ENCODE data around the gene IBA57.

DNA sequence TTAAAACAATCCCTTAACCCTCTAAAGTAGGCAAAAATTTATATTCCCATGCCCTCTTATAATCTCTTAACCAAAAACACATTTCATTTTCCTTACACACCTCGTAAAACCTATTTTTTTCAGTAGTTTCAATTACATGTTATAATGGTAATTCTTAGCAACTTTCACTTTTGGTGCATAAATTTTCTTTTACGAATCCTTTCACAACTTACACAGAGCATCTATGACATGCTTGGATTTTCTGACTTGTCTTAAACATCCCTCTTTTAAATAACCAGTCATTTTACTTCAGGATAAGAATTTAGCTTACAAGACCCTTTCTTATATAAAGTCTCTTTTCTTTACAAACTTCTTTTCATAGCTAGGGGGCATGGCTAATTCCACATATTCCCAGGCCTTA, 47.6 kb upstream of the IBA57 start:
- TF ChIP-seq PPARA (CRISPR knock-in tag; IDR thresholded peaks at IDR 0.05; ENCODE audit: borderline replicate concordance), result no peak
- TF ChIP-seq, protein P1, sequence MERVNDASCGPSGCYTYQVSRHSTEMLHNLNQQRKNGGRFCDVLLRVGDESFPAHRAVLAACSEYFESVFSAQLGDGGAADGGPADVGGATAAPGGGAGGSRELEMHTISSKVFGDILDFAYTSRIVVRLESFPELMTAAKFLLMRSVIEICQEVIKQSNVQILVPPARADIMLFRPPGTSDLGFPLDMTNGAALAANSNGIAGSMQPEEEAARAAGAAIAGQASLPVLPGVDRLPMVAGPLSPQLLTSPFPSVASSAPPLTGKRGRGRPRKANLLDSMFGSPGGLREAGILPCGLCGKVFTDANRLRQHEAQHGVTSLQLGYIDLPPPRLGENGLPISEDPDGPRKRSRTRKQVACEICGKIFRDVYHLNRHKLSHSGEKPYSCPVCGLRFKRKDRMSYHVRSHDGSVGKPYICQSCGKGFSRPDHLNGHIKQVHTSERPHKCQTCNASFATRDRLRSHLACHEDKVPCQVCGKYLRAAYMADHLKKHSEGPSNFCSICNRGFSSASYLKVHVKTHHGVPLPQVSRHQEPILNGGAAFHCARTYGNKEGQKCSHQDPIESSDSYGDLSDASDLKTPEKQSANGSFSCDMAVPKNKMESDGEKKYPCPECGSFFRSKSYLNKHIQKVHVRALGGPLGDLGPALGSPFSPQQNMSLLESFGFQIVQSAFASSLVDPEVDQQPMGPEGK (CRISPR knock-in tag; IDR thresholded peaks at IDR 0.05; ENCODE audit: borderline replicate concordance), result no peak
